ENCODE measurements around the gene NUDT19. TPM values are rescaled to one million over a fixed set of nuclear protein-coding genes. Genes with fewer than 3 reads are reported as not detected.

Gene NUDT19
- total and polyA plus RNA-seq, 10 of the 15 experiments (the other 5 are each of a cell fraction or from before 2014, with no cell fraction given) = 8.5 to 31.0 (median 17.0) TPM

DNA sequence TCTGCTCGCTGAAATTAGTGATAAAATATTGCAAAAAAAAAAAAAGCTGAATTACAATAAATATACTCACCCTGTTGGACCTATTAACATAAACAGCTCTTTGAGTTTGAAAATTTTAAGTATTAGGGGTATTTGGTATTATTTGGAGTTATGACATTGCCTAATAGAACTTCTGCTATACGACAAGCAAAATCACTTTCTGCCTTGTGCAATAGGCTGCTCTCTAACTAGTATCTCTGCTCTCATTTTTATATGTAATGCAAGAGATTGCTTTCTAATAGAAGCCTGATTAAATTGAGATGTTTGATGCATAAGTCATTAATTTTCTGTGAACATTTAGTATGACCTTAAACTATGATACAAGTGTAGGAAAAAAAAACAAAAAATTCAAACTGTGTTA lies 10.6 kb upstream of the NUDT19 start:
- H3K4me2 ChIP-seq (ENCODE audit: control insufficient read depth, insufficient read depth) = no peak overlapping the region
- ATAC-seq (no peak), FAIRE-seq (no peak), DNase-seq (ENCODE audit: low read depth, low spot score) (no peak)
- H3K27me3 ChIP-seq (replicated peaks in 1 of 2; ENCODE audit: control insufficient read depth in 2 of 2, insufficient read depth in 2 of 2, low read length in 1 of 2) = peaks cover 2 to 7% of the 10 kb centered on the region in 2 experiments; a peak in 3 of 4 replicates
- 3% methylated on average over 2 of the region's 2 CpGs for WGBS (ENCODE audit: insufficient coverage, insufficient replicate concordance, low lambda C conversion rate, missing lambda C conversion rate)
- BruUV-seq (replicated peaks) = no TSS peak
- CTCF ChIA-PET = no interaction called here
- H4K20me1 ChIP-seq (ENCODE audit: control insufficient read depth, insufficient read depth) = no peaks in the 10 kb centered on the region
- H3K27ac ChIP-seq (ENCODE audit: control insufficient read depth, insufficient read depth) = no peak overlapping the region
- in situ Hi-C loops (cut with MboI) (no loop called here), intact Hi-C loops (cut with micrococcal nuclease; ENCODE audit: unreplicated experiment) (no loop called here)
- no peak overlapping the region for H3K4me3 ChIP-seq
- TF ChIP-seq ZBED1 (IDR thresholded peaks at IDR 0.05; ENCODE audit: borderline replicate concordance) (no peak), POU2F2 (IDR thresholded peaks at IDR 0.05; ENCODE audit: borderline replicate concordance, low read depth, low read length) (no peak)
- no peaks in the 10 kb centered on the region; the same call in 2 of the 3 replicates for H3K9me3 ChIP-seq (replicated peaks; ENCODE audit: control insufficient read depth, insufficient read depth, low read length)
- RAD21 ChIA-PET (ENCODE audit: unreplicated experiment) = interaction anchor here (0.7 kb wide), 1 partner anchor 1592 kb away, joined by 3 read pairs; no protein-coding TSS in a partner anchor
- no peak overlapping the region for H3K9ac ChIP-seq (ENCODE audit: control insufficient read depth, insufficient read depth, low read length)
- H2AFZ ChIP-seq (ENCODE audit: control insufficient read depth, low read depth, low read length) = no peak overlapping the region
- SMC1A ChIA-PET (ENCODE audit: uncharacterized antibody, unreplicated experiment) = interaction anchor here (1.2 kb wide), 1 partner anchor 16 kb away, joined by 3 read pairs; no protein-coding TSS in a partner anchor
- peaks cover 2% of the 10 kb centered on the region; the same call in 1 of the 2 replicates for H3K4me1 ChIP-seq (ENCODE audit: control insufficient read depth, insufficient read depth, low read length)
- no peaks in the 10 kb centered on the region for H3K79me2 ChIP-seq (ENCODE audit: control insufficient read depth, insufficient read depth, low read length)
- POLR2A ChIA-PET = interaction anchor here (1.0 kb wide), 1 partner anchor 12 kb away, joined by 6 read pairs; no protein-coding TSS in a partner anchor
- H3K36me3 ChIP-seq (ENCODE audit: control insufficient read depth in 2 of 2, insufficient read depth in 2 of 2, low read length in 1 of 2) = no peaks in the 10 kb centered on the region

DNA sequence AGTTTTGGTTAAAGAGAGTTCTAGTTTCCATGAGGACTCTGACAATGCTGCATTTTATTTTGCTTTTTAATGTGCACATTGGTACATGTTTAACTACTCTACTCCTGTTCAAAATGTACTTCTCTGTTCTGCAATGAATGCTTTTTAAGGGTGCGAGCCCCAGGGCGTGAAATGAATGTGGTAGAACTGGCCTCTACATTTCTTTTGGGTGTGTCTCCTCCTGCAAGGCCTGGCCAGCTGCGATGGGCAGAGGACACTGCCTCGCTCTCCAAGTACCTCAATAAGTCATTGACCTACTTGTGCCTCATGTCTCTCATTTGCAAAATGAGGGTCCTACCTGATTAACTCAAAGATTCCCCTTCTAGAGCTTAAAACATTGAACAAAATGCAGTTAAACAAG lies 9.3 kb upstream of the NUDT19 start:
- no peaks in the 10 kb centered on the region for H3K4me1 ChIP-seq (ENCODE audit: control insufficient read depth, insufficient read depth, low read length)
- no peak for TF ChIP-seq GABPA (IDR thresholded peaks at IDR 0.05; ENCODE audit: low read depth)
- no peak for TF ChIP-seq SP1 (IDR thresholded peaks at IDR 0.05; ENCODE audit: low read depth, low read length)
- TF ChIP-seq HDAC6 (IDR thresholded peaks at IDR 0.05; ENCODE audit: unreplicated experiment) = no peak
- TF ChIP-seq JUNB (IDR thresholded peaks at IDR 0.05) = no peak
- TF ChIP-seq ZNF217 (IDR thresholded peaks at IDR 0.05) = no peak
- TF ChIP-seq POLR2AphosphoS5 (IDR thresholded peaks at IDR 0.05; ENCODE audit: low read length) = no peak
- TF ChIP-seq, protein P1, sequence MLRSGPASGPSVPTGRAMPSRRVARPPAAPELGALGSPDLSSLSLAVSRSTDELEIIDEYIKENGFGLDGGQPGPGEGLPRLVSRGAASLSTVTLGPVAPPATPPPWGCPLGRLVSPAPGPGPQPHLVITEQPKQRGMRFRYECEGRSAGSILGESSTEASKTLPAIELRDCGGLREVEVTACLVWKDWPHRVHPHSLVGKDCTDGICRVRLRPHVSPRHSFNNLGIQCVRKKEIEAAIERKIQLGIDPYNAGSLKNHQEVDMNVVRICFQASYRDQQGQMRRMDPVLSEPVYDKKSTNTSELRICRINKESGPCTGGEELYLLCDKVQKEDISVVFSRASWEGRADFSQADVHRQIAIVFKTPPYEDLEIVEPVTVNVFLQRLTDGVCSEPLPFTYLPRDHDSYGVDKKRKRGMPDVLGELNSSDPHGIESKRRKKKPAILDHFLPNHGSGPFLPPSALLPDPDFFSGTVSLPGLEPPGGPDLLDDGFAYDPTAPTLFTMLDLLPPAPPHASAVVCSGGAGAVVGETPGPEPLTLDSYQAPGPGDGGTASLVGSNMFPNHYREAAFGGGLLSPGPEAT (IDR thresholded peaks at IDR 0.05; ENCODE audit: low read depth) = no peak
- TF ChIP-seq WRNIP1 (IDR thresholded peaks at IDR 0.05; ENCODE audit: borderline replicate concordance, low read depth, low read length) = no peak
- no peaks in the 10 kb centered on the region for H3K79me2 ChIP-seq (ENCODE audit: control insufficient read depth, insufficient read depth, low read length)
- ChIA-PET RAD21 (ENCODE audit: unreplicated experiment) (no interaction called here), POLR2A (no interaction called here), SMC1A (ENCODE audit: uncharacterized antibody, unreplicated experiment) (interaction anchor here (1.2 kb wide), 1 partner anchor 15 kb away, joined by 3 read pairs; no protein-coding TSS in a partner anchor), CTCF (no interaction called here)
- no peak overlapping the region for H3K4me3 ChIP-seq
- H3K9me3 ChIP-seq (replicated peaks; ENCODE audit: control insufficient read depth, insufficient read depth, low read length) = no peaks in the 10 kb centered on the region
- no peaks in the 10 kb centered on the region for H3K36me3 ChIP-seq (ENCODE audit: control insufficient read depth in 2 of 2, insufficient read depth in 2 of 2, low read length in 1 of 2)
- no peak overlapping the region for H3K4me2 ChIP-seq (ENCODE audit: control insufficient read depth, insufficient read depth)
- H2AFZ ChIP-seq (ENCODE audit: control insufficient read depth, low read depth, low read length) = no peak overlapping the region
- intact Hi-C loops (cut with micrococcal nuclease; ENCODE audit: unreplicated experiment) (no loop called here), in situ Hi-C loops (cut with MboI) (no loop called here)
- H3K27ac ChIP-seq (ENCODE audit: control insufficient read depth, insufficient read depth) = no peak overlapping the region
- no peak for DNase-seq (ENCODE audit: low read depth, low spot score)
- no peaks in the 10 kb centered on the region for H3K27me3 ChIP-seq (replicated peaks in 1 of 2; ENCODE audit: control insufficient read depth in 2 of 2, insufficient read depth in 2 of 2, low read length in 1 of 2)
- BruUV-seq (replicated peaks) = no TSS peak
- no peak for FAIRE-seq
- H4K20me1 ChIP-seq (ENCODE audit: control insufficient read depth, insufficient read depth) = no peaks in the 10 kb centered on the region
- 42% methylated on average over 4 of the region's 4 CpGs for WGBS (ENCODE audit: insufficient coverage, insufficient replicate concordance, low lambda C conversion rate, missing lambda C conversion rate)
- H3K9ac ChIP-seq (ENCODE audit: control insufficient read depth, insufficient read depth, low read length) = no peak overlapping the region
- no peak for ATAC-seq
